Skeletal muscle cell (primary cell): Measurements from ENCODE around the gene ST6GALNAC6.
"Not testable (repeated sequence)": the region's sequence is repeated elsewhere in the genome, so short reads cannot be mapped to it uniquely, and the experiment has no call there.

Experiments used
- DNase-seq: peaks from one replicate; pipeline ENCODE4 v3.0.0-alpha.2; 2010; ENCODE audit warnings: low read depth
- H3K4me3 ChIP-seq: 2 replicates; pipeline ENCODE4 v1.5.1; 2011; ENCODE audit warnings: low read depth, mild to moderate bottlenecking, control low read depth, low read length, moderate library complexity

The ST6GALNAC6 gene

DNA sequence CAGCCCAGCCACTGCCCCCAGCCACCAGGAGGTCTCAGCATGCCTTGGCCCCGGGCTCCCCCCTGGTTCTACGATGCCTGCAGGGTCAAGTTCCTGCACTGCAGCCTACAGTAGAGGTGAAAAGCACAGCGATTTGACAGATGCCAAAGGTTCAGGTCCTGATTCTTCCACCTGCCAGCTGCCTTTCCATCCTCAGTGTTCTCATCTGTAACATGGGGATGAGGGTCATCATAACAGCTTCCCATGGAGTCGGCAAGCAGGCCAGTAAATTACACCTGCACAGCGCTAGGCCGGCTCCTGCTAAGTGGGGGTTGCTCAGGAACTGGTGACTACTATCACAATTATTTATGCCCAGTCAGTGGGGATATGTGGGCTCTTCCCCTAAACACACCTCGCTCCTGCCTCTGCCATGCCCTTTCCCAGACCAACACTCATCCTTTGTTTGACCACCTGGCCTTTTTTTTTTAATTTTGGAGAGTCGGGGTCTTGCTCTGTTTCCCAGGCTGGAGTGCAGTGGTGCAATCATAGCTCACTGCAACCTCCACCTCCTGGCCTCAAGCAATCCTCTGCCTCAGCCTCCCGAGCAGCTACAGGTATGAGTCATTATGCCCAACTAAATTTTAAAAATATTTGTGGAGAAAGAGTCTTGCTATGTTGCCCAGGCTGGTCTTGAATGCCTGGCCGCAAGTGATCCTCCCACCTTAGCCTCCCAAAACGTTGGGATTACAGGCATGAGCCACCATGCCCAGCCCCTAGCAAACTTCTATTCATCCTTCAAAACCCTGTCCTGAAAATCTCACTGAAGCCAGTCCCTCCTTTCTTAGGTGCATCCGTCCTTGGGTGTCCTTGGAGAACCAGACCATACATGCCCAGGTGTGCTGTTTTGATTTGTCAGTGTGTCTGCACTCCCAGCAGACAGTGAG, 51.3 kb downstream of the ST6GALNAC6 start:
- H3K4me3 ChIP-seq, result no peak overlapping the region
- no peak for DNase-seq

DNA sequence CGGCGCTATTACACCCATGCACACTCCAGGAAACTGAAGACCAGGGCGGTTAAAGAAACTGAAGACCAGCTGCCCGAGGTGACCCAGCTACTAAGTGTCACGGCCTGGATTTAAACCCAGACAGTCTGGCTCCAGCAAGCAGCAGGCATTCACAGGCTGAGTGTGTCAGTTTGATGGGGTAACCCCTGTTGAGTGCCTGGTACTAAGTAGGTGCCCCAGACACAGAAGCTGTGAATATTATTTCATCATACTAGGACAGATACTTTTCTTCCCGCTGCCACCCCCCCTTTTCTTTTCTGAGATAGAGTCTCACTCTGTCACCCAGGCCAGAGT, 52.3 kb downstream of the ST6GALNAC6 start:
- H3K4me3 ChIP-seq, result no peak overlapping the region
- DNase-seq, result no peak

DNA sequence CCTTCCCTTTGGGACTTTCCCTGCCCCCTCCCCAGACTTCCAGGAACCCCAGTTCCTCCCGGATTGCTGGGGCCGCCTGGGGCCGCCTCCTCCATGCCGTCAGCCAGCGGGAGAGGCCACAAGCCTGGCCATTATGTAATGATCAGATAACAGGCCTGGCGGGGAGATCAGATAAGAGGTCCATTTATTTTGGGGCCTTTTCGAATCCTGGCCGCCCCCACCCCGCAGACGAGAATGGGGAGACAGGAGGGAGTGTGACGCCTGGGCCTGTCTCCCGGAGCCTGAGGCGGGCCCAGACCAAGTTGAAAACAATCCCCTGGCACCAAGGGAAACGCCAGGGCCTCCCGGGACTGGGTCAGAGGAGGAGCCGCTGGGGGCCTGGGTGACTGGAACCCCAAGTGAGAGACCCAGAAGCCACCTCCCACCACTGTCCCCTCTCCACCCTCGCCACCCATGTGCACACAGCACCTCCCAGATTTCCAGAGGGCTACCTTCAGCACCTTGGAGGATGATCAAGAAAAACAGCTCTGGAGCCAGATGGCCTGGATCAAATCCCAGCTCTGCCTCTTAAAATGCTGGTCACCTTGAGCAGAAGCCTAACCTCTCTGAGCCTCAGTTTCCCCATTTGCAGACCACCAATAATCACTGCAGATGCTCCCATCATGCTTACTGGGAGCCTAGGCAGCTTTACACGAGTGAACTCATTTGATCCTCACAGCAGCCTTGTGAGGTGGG, 52.8 kb downstream of the ST6GALNAC6 start:
- no peak for DNase-seq
- no peak overlapping the region for H3K4me3 ChIP-seq

DNA sequence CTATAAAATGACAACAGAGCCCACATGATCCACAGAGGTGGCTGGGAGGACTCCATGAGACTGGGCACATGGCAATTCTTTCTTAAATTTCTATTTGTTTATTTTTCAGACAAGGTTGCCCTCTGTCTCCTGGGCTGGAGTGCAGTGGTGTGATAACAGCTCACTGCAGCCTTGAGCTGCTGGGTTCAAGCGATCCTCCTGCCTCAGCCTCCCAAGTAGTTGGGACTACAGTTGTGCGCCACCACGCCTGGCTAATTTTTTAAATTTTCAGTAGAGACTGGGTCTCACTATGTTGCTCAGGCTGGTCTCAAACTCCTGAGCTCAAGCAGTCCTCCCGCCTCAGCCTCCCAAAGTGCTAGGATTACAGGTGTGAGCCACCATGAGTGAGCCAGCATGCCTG, 53.8 kb downstream of the ST6GALNAC6 start:
- not testable (repeated sequence) for DNase-seq, H3K4me3 ChIP-seq

DNA sequence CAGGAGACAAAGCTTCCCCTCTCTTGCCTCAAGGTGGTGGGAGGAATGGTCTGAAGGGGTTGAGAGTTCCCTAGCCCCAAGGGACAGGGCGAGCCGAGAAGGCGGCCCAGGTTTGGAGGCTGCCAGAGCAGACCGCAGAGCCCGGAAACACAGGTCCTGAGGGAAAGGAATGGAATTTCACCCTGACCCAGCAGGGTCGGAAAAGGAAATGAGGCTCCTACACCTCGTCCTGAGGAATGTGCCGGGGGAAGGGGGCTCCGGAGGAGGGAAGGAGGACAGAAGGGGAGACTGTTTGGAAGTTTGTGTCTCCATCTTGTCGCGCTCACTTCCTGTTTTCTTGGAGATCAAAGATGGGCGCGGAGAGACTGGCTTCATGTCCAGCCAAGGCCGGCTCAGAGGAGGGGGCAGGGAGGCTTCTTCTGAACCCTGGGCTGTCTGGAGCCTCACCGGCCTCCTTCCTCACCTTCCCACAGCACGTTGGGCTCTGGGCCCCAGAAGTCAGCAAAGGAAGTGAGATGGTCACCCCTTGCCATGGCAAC, 54.5 kb downstream of the ST6GALNAC6 start:
- no peak overlapping the region for H3K4me3 ChIP-seq
- no peak for DNase-seq

DNA sequence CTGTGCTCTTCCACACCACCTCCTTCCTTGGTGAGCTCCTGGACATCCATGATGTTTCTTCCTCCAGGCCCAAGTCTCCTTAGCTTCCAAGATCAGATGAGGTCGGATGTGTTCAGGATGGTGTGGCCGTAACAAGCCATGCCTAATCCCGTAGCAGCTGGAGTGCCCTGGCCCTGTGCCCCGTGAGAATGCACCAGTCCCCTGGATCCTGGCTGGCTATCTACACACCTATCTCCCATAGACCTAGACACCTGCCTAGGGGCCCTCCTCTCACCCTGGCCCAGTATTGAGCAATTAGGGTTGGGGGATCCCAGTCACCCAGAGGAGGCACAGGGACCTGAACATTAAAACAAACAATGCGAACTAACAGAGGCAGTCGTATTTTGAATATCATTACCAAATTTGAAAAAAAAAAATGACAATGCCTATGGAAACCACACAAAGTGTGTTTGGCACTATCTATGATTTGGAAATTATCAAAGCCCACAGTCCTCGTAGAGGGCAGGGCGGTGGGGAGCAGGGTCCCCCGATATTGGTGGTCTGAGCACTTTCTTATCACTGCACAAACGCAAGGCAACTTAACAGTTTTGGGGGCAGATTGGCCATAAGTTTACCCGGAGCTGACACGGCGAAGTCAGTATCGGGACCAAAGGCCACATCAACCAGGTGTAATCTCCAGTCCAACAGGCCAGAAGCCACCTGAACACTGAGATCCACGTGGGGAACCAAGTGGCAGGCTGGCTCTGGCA, 58.1 kb downstream of the ST6GALNAC6 start:
- no peak overlapping the region for H3K4me3 ChIP-seq
- DNase-seq, result no peak

DNA sequence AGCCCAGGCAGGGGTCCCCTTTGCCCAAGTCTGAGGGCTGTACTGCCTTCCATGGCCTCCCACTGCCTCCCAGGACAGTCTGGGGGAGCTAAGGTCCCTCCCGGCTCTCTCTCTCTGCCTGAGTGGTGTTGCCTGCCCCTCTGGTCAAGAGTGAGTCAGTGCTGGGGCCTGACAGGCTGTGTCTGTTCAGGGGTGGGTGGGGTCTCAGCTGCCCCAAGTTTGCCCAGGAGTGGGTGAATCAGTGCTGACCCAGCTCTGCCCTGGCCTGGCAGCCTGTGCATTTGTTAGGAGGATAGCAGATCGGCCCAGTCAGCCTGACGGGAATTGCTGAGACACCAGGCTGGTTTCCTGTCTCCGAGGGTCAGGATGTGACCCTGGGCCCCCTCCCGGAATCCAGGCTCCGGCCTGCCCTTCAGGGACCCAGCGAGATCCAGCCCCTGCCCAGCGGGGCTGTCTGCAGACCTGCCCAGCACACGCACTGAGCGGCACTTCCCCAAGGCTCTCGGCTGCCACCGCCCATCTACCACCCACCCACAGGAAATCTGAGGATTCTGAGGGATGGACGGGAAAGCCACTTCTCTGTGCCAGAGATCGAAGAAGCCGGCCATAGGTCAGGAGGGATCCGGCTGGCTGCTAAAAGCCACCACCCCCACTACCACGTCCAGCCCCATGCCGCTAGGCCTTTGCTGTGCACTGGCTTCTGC, 60.9 kb downstream of the ST6GALNAC6 start:
- DNase-seq, result peak; percentile 82
- H3K4me3 ChIP-seq, result no peak overlapping the region

DNA sequence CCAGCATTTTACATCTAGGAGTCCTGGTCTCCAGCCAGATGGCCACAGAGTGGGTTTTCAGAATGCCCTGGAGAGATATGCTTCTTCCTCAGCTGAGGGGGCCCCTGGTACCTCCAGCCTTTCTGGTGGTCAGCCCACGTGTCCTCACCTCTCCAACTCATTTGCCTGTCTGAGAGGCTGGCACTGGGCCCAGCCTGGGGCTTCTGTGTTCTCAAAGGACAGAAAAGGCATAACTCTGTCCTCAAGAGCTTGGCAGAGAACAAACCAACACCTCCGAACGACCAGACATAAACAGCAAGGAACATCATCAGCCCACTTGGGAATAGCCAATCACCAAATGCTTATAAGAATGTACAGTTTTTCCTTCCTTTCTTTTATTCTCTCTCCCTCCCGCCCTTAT, 62.1 kb downstream of the ST6GALNAC6 start:
- no peak overlapping the region for H3K4me3 ChIP-seq
- peak; percentile 26 for DNase-seq

DNA sequence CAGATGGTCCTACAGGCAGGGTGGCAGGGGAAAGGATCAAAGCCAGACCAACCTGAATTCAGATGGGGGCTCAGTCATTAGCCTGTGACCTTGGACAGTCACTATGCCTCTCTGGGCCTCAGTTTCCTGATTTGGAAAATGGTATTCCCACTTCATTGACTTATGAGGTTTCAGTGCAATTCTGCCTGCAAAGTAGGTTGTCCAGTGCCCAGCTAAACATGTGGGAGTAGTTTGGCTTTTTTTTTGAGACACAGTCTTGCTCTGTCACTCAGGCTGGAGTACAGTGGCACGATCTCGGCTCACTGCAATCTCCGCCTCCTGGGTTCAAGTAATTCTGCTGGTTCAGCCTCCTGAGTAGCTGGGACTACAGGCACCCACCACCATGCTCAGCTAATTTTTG, 62.8 kb downstream of the ST6GALNAC6 start:
- DNase-seq, H3K4me3 ChIP-seq: not testable (repeated sequence)

DNA sequence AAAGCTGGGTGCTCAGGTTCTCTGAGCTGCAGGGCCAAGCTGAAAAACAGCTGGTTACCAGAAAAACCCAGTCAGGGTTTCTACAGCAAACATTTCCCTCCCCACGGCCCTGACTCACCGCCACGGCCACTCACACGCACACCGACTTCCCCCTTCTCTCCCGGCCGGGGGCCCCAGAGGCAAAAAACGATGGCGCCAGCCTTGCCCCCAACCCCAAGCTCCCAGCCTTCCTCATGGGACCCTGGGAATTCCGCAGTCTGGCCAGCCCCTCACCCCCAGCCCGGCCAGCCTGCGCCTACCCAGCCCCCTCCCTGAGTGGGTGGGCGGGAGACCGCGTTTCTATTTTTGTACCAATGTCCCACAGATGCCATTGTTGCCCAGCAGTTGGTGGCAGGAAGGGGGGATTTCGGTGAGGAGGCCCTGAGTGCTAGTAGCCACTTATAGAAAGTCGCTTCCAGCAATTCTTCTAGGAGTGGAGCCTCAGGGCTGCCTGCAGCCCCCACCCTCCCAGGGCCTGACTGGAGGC, 63.3 kb downstream of the ST6GALNAC6 start:
- no peak for DNase-seq
- no peak overlapping the region for H3K4me3 ChIP-seq
